ENCODE measurements around the gene DCHS2. TPM values are rescaled to one million over a fixed set of nuclear protein-coding genes. Genes with fewer than 3 reads are reported as not detected.

The DCHS2 gene
- total and polyA plus RNA-seq, 5 donors from 2014 or later = not detected

DNA sequence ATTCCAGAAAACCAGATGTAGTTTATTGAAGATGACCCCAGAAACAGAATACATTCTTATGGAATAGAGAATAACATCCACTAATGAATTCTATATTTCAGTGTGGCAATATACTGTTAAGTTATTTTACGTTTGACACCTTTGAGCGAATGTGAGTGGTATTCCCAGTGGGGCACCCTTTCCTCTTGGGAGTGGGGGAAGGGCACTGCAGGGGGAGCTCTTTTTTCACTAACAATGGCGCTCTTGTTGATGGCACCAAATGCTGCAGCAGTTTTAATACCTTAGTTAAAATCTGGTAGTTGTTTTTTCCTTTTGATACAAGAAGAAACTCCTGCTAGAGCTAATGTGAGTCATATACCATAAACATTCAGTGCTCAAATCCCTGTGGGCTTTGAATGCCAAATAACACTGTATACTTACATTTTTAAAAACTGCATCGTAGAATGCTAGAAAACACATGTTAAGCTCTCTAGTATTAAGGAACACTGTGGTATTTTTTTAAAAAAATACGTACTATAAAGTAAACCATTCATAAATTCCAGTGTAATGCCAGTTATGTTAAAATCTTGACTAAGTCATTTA, 178.5 kb downstream of the DCHS2 start:
- no peak for ATAC-seq (ENCODE audit: low read depth in 2 of 2)

DNA sequence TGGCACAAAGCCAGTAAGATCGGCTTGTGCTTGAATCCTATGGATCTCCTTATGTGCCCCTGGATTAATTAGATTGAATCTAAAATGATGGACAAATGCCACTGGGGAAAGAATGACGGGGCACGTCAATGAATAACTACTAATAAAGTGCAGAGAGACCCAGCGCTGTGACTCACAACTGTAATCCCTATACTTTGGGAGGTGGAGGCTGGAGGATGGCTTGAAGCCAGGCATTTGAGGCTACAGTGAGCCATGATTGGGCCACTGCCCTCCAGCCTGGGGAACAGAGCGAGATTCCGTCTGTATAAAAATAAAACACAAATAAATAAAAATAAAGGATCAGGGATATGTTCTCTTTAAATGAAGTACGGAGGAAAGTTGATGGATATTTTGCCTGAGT, 179.4 kb downstream of the DCHS2 start:
- H3K36me3 ChIP-seq (ENCODE audit: control insufficient read depth, insufficient read depth, low read length) = no peaks in the 10 kb centered on the region
- Mint-ChIP-seq H3K9me3 (peaks cover 0 to 4% (median 1%) of the 10 kb centered on the region in 7 donors), H3K4me3 (no peak overlapping the region), H3K27ac (no peak overlapping the region), H3K27me3 (no peaks in the 10 kb centered on the region), H3K4me1 (no peaks in the 10 kb centered on the region), H3K36me3 (no peaks in the 10 kb centered on the region)
- H3K9me3 ChIP-seq (ENCODE audit: control insufficient read depth in 2 of 2, low read length in 2 of 2) = no peaks in the 10 kb centered on the region
- no peak overlapping the region for H3K4me3 ChIP-seq (ENCODE audit: low read depth, low read length)
- no peaks in the 10 kb centered on the region for H3K4me1 ChIP-seq (ENCODE audit: control insufficient read depth, insufficient read depth, low read length, poor library complexity, severe bottlenecking)
- H3K27me3 ChIP-seq (ENCODE audit: control insufficient read depth, insufficient read depth, low read length) = no peaks in the 10 kb centered on the region
- no peak overlapping the region for H3K27ac ChIP-seq (ENCODE audit: insufficient read depth, low read length, poor library complexity, severe bottlenecking)
- ATAC-seq (ENCODE audit: low read depth in 2 of 2) = no peak
- DNase-seq = no peak

More for the DNA sequence above, 178.5 kb downstream of the DCHS2 start:
- Histone ChIP-seq H3K4me3 (ENCODE audit: low read depth, low read length) (no peak overlapping the region), H3K27ac (ENCODE audit: insufficient read depth, low read length, poor library complexity, severe bottlenecking) (no peak overlapping the region), H3K4me1 (ENCODE audit: control insufficient read depth, insufficient read depth, low read length, poor library complexity, severe bottlenecking) (no peaks in the 10 kb centered on the region), H3K9me3 (ENCODE audit: control insufficient read depth in 2 of 2, low read length in 2 of 2) (no peaks in the 10 kb centered on the region), H3K36me3 (ENCODE audit: control insufficient read depth, insufficient read depth, low read length) (no peaks in the 10 kb centered on the region), H3K27me3 (ENCODE audit: control insufficient read depth, insufficient read depth, low read length) (no peaks in the 10 kb centered on the region)
- Mint-ChIP-seq H3K4me3 (no peak overlapping the region), H3K4me1 (no peaks in the 10 kb centered on the region), H3K27ac (no peak overlapping the region), H3K36me3 (no peaks in the 10 kb centered on the region), H3K9me3 (peaks cover 0 to 4% (median under 1%) of the 10 kb centered on the region in 7 donors), H3K27me3 (no peaks in the 10 kb centered on the region)
- no peak for DNase-seq

GRCh38 chr4:154310578-154310977, 181.0 kb downstream of the DCHS2 start:
- Mint-ChIP-seq H3K4me3 (no peak overlapping the region), H3K27ac (no peak overlapping the region), H3K9me3 (peaks cover 0 to 4% (median 1%) of the 10 kb centered on the region in 7 donors), H3K4me1 (no peaks in the 10 kb centered on the region), H3K27me3 (no peaks in the 10 kb centered on the region), H3K36me3 (no peaks in the 10 kb centered on the region)
- Histone ChIP-seq H3K4me1 (ENCODE audit: control insufficient read depth, insufficient read depth, low read length, poor library complexity, severe bottlenecking) (no peaks in the 10 kb centered on the region), H3K9me3 (ENCODE audit: control insufficient read depth in 2 of 2, low read length in 2 of 2) (no peaks in the 10 kb centered on the region), H3K4me3 (ENCODE audit: low read depth, low read length) (no peak overlapping the region), H3K27ac (ENCODE audit: insufficient read depth, low read length, poor library complexity, severe bottlenecking) (no peak overlapping the region), H3K36me3 (ENCODE audit: control insufficient read depth, insufficient read depth, low read length) (no peaks in the 10 kb centered on the region), H3K27me3 (ENCODE audit: control insufficient read depth, insufficient read depth, low read length) (no peaks in the 10 kb centered on the region)
- ATAC-seq (ENCODE audit: low read depth in 2 of 2) (no peak), DNase-seq (no peak)

DNA sequence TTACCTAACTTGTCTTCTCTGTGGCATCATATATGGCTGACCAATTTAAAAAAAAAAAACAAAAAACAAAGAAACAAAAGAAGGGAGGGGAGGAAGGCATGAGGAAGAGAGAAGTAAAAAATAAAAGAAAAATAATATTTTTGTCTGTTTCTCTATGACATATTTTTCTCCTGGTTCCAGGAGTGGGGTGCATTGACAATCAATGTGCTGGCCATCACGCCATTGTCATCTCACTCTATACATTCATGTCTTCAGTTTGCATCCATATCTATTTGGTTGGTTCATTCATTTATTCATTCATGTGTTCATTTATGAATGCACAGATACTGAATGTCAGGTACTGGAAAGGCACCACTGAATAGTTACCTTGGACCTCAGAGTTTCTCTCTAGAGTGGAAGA, 183.4 kb downstream of the DCHS2 start:
- H3K4me1 Mint-ChIP-seq = no peaks in the 10 kb centered on the region
- peaks cover 0 to 6% (median 1%) of the 10 kb centered on the region in 7 donors for H3K9me3 Mint-ChIP-seq
- Histone ChIP-seq H3K27ac (ENCODE audit: insufficient read depth, low read length, poor library complexity, severe bottlenecking) (no peak overlapping the region), H3K9me3 (ENCODE audit: control insufficient read depth in 2 of 2, low read length in 2 of 2) (no peaks in the 10 kb centered on the region), H3K27me3 (ENCODE audit: control insufficient read depth, insufficient read depth, low read length) (no peaks in the 10 kb centered on the region), H3K36me3 (ENCODE audit: control insufficient read depth, insufficient read depth, low read length) (no peaks in the 10 kb centered on the region), H3K4me1 (ENCODE audit: control insufficient read depth, insufficient read depth, low read length, poor library complexity, severe bottlenecking) (no peaks in the 10 kb centered on the region), H3K4me3 (ENCODE audit: low read depth, low read length) (no peak overlapping the region)
- DNase-seq = no peak
- no peak overlapping the region for H3K27ac Mint-ChIP-seq
- H3K36me3 Mint-ChIP-seq = no peaks in the 10 kb centered on the region
- no peaks in the 10 kb centered on the region for H3K27me3 Mint-ChIP-seq
- no peak overlapping the region for H3K4me3 Mint-ChIP-seq
- ATAC-seq (ENCODE audit: low read depth in 2 of 2) = no peak

DNA sequence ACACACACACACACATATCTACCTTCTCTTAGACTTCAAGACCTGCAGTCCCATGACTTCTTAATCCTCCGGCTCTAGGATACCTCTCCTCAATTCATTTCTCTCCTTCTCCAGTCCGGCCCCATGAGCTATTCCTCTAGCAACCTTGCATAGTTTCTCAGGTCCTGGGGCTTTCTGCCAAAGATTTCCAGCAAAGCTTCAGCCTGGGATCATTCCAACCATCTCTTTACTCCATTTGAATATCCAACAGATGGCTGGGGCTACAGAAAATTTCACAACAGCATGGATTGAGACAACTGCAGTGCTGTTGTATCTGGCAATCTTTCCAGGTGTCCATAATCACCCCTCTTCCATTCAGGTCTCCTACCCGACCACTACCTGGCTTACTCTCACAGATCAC, 184.1 kb downstream of the DCHS2 start:
- H3K27me3 ChIP-seq (ENCODE audit: control insufficient read depth, insufficient read depth, low read length) = no peaks in the 10 kb centered on the region
- no peak overlapping the region for H3K27ac Mint-ChIP-seq
- DNase-seq = no peak
- H3K9me3 Mint-ChIP-seq = peaks cover 0 to 6% (median 1%) of the 10 kb centered on the region in 7 donors
- H3K4me3 Mint-ChIP-seq = no peak overlapping the region
- H3K4me1 Mint-ChIP-seq = no peaks in the 10 kb centered on the region
- ATAC-seq (ENCODE audit: low read depth in 2 of 2) = no peak
- no peaks in the 10 kb centered on the region for H3K9me3 ChIP-seq (ENCODE audit: control insufficient read depth in 2 of 2, low read length in 2 of 2)
- H3K4me3 ChIP-seq (ENCODE audit: low read depth, low read length) = no peak overlapping the region
- H3K36me3 Mint-ChIP-seq = no peaks in the 10 kb centered on the region
- no peak overlapping the region for H3K27ac ChIP-seq (ENCODE audit: insufficient read depth, low read length, poor library complexity, severe bottlenecking)
- H3K27me3 Mint-ChIP-seq = no peaks in the 10 kb centered on the region
- no peaks in the 10 kb centered on the region for H3K4me1 ChIP-seq (ENCODE audit: control insufficient read depth, insufficient read depth, low read length, poor library complexity, severe bottlenecking)
- no peaks in the 10 kb centered on the region for H3K36me3 ChIP-seq (ENCODE audit: control insufficient read depth, insufficient read depth, low read length)

DNA sequence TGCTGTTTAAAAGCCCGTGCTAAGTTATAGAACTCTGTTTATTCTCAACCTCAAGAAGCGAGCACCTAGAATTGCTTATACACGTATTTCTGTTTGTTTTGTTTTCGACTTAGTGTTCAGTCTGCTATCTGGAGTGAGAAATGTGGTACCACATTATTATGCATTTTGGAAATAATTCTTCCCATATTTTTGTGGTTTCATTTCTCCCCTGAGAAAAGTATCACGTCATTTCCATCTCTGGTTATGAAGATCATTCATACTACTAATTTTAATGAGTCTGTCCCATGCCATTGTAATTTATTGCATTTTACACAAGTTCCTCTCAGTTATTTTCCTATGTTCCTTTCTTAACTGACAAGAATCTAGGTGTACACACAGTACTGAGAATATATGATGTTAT, 186.0 kb downstream of the DCHS2 start:
- peaks cover 0 to 8% (median 1%) of the 10 kb centered on the region in 7 donors for H3K9me3 Mint-ChIP-seq
- Histone ChIP-seq H3K4me3 (ENCODE audit: low read depth, low read length) (no peak overlapping the region), H3K27me3 (ENCODE audit: control insufficient read depth, insufficient read depth, low read length) (no peaks in the 10 kb centered on the region), H3K36me3 (ENCODE audit: control insufficient read depth, insufficient read depth, low read length) (no peaks in the 10 kb centered on the region), H3K9me3 (ENCODE audit: control insufficient read depth in 2 of 2, low read length in 2 of 2) (no peaks in the 10 kb centered on the region), H3K27ac (ENCODE audit: insufficient read depth, low read length, poor library complexity, severe bottlenecking) (no peak overlapping the region), H3K4me1 (ENCODE audit: control insufficient read depth, insufficient read depth, low read length, poor library complexity, severe bottlenecking) (no peaks in the 10 kb centered on the region)
- no peaks in the 10 kb centered on the region for H3K27me3 Mint-ChIP-seq
- ATAC-seq (ENCODE audit: low read depth in 2 of 2) = no peak
- no peak overlapping the region for H3K27ac Mint-ChIP-seq
- no peak overlapping the region for H3K4me3 Mint-ChIP-seq
- H3K36me3 Mint-ChIP-seq = no peaks in the 10 kb centered on the region
- DNase-seq = no peak
- H3K4me1 Mint-ChIP-seq = no peaks in the 10 kb centered on the region

DNA sequence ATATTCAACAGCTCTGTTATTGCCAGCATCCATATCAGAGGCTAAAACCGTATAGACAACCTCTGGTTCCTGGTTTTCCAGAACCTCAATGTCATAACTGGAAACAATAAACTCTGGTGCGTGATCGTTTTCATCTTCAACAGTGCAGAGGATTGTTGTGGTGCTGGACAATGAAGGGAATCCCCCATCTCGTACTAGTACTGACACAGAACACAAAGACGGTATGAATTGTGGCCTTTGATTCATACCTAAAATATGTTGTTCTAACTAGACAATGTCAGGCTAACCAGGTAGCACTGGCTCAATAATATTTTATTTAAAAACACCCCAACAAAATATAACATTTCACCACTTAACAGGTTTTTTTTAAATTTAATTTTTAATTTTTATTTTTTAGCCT, 186.9 kb downstream of the DCHS2 start:
- Histone ChIP-seq H3K36me3 (ENCODE audit: control insufficient read depth, insufficient read depth, low read length) (no peaks in the 10 kb centered on the region), H3K9me3 (ENCODE audit: control insufficient read depth in 2 of 2, low read length in 2 of 2) (no peaks in the 10 kb centered on the region), H3K4me3 (ENCODE audit: low read depth, low read length) (no peak overlapping the region), H3K27me3 (ENCODE audit: control insufficient read depth, insufficient read depth, low read length) (no peaks in the 10 kb centered on the region), H3K4me1 (ENCODE audit: control insufficient read depth, insufficient read depth, low read length, poor library complexity, severe bottlenecking) (no peaks in the 10 kb centered on the region), H3K27ac (ENCODE audit: insufficient read depth, low read length, poor library complexity, severe bottlenecking) (no peak overlapping the region)
- no peak overlapping the region for H3K27ac Mint-ChIP-seq
- DNase-seq = no peak
- no peaks in the 10 kb centered on the region for H3K27me3 Mint-ChIP-seq
- ATAC-seq (ENCODE audit: low read depth in 2 of 2) = no peak
- no peaks in the 10 kb centered on the region for H3K36me3 Mint-ChIP-seq
- H3K4me1 Mint-ChIP-seq = no peaks in the 10 kb centered on the region
- peaks cover 0 to 8% (median 1%) of the 10 kb centered on the region in 7 donors for H3K9me3 Mint-ChIP-seq
- H3K4me3 Mint-ChIP-seq = no peak overlapping the region

DNA sequence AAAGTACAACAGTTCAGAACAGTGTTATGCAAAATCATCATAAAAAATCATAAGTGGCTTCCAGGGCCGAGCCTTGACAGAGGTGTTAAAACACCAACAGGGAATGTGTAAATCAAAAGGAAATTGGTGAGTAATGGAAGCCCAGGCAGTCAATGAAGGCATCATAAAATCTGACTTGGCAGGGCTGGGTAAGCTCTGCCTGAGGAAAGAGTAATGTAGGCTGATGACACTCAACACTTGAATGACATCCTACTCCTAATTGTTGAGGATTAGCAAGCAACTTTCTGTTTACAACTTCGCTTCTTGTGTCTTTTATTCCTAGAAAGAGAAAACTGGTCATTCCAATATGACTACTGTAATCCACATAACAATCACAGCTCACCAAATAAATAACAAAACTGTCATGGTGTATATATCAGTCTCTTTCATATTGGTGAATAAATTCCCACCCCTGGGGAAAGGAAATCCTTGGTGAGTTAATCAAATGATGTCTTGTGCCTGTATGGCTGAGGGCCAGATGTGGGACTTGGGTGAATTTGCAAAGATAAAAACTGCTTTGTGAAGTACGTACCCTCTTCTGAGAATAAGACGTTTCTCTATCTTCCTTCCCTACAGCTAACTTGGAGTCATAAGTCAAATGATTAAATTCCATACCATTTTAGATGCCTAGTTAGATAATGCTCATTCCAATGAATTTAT, 196.8 kb downstream of the DCHS2 start:
- Histone ChIP-seq H3K36me3 (ENCODE audit: control insufficient read depth, insufficient read depth, low read length) (no peaks in the 10 kb centered on the region), H3K27me3 (ENCODE audit: control insufficient read depth, insufficient read depth, low read length) (no peaks in the 10 kb centered on the region), H3K4me1 (ENCODE audit: control insufficient read depth, insufficient read depth, low read length, poor library complexity, severe bottlenecking) (no peaks in the 10 kb centered on the region), H3K4me3 (ENCODE audit: low read depth, low read length) (no peak overlapping the region), H3K27ac (ENCODE audit: insufficient read depth, low read length, poor library complexity, severe bottlenecking) (no peak overlapping the region), H3K9me3 (ENCODE audit: control insufficient read depth in 2 of 2, low read length in 2 of 2) (no peaks in the 10 kb centered on the region)
- ATAC-seq (ENCODE audit: low read depth in 2 of 2) (no peak), DNase-seq (no peak)
- Mint-ChIP-seq H3K36me3 (no peaks in the 10 kb centered on the region), H3K27ac (no peak overlapping the region), H3K4me3 (no peak overlapping the region), H3K4me1 (no peaks in the 10 kb centered on the region), H3K9me3 (peaks cover 0 to 1% (median 0%) of the 10 kb centered on the region in 7 donors), H3K27me3 (peaks cover 4% of the 10 kb centered on the region)
